UCSD-AML1 (cell line): ENCODE measurements around the gene RRAS.

Experiments
- DNase-seq: peaks from one replicate; lab custom pipeline; 2025; ENCODE audit not compliant: unreplicated experiment; lab: John Stamatoyannopoulos, UW

The RRAS gene

DNA sequence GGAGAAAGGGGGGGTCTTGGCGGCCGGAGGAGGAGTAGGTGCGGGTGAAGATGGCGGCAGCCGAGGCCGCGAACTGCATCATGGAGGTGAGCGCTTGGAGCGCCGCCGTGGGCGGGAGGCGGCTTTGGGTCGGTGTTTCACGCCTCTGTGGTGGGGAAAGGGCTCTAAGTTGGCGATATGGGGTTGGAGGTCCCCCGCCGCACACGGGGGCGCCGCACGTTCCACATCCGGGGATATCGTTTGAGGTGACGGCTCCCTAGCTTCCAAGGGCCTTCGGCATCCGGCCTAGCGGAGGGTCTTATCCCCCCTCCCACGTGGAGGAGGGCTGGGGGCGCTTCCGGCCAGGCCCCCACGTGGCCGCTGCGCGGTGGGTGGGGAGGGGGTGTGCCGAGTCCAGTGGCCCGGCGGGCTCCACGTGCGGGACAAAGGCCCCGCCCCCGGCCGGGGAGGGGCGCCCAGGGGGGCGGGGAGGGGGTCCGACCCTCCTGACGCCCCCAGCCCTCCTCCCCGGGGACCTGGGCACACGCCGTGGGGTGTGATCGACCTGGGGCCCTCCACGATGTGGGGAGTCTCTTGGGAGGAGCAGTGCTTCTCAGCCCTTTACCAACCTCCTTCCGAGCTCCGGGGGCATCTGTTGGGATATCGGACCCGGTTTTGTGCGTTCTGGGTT lies 37.4 kb upstream of the RRAS start, which contains the start of gene PRMT1:
Gene PRMT1 (plus strand): TSS at position 41 of the 670 bp plus-strand sequence. CDS start 10 bp downstream, at position 51.
- peak; percentile 66 for DNase-seq

DNA sequence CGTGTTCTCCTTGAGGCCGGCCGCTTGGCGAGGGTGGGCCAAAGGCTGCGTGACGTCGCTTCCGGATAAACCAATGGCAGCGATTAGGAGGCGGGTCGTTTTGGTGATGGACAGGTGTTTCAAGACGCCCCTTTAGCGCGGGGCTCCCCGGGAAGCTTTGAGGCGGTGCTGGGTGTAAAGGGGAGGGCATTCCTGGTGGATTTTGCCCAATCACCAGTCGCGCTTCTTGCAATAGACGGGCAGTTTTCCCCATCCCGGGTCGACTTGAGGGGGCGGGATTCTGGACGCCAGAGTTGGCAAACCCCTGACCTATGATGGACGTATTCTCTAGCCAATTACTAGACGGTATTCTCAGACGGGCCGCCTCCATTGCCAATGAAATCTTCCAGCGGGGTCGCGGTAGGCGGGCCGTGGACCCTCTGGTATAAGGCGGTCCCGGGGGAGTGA lies 36.9 kb upstream of the RRAS start:
- peak; percentile 100 for DNase-seq

DNA sequence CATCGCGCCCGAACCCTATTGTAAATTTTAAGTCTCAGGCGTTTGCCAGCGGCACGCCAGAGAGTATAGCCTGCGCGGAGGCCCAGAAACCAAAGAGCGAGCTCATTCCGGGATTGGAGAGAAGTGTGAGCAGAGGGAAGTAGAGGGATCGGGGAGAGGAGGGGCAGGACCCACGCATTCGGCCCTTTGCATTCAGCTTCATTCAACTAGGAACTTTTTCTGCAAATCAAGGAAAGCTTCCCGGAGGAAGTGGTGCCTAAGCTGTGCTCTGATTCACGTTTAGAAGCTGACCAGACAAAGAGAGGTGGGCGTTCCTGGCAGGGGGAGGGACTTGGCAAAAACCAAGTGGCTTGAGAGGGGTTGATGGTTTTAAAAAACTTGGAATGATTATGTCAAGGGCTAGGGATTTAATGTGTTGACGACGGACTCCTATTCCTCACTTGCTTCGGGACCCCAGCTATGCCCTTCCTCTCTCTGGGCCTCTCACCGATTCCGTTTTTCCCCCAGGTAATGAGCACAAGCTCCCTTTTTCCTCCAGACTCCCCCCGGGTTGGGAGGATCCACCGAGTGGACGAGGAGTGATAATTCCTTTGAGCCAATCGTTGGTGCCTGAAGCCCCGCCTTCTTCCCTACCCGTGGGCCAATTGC lies 36.3 kb upstream of the RRAS start:
- DNase-seq, result no peak

- peak; percentile 64 for DNase-seq
Observed at GRCh38 chr19:49672131-49672919, 32.4 kb upstream of the RRAS start.

GRCh38 chr19:49669516-49669915 lies 29.6 kb upstream of the RRAS start:
- DNase-seq, result no peak

GRCh38 chr19:49667473-49667872 lies 27.5 kb upstream of the RRAS start:
- no peak for DNase-seq

DNA sequence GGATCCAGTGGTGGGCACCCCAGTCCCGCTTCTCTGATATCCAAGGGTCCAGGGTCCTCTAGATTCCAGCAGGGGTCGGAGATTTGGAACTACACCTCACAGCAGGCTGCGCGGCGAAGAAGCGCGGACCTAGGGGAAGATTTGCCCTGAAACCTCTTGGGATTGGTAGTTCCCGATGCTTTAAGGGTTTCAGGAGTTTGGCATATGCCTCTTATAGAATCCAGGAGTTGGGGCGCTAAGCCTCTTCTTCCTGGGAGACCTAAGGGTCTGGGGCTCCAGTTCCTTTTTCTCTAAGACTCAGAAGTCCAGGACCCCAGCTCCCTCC lies 26.1 kb upstream of the RRAS start:
- no peak for DNase-seq

- DNase-seq, result peak; percentile 96
Observed at GRCh38 chr19:49665351-49666119, 25.6 kb upstream of the RRAS start, which contains the start of the genes BCL2L12 and IRF3. TSS of gene BCL2L12 (plus strand) at chr19:49665933. CDS start at chr19:49666693, 760 bp downstream. TSS of gene IRF3 (minus strand) at chr19:49665857. CDS start at chr19:49664838, 1,019 bp downstream.

DNA sequence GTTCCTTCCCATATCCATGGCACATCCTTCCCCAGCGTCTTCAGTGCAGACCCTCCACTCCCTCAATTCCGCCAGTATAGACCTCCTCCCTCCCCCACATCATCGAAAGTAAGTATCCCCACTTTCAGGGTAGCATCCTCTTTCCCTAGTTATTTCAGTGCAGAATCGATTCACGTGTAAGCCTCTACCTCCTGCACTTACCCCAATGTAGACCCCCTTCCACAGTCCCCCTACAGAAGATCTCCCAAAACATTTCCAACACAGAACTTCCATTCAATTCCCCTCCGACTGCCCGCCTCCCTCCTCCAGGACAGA lies 25.1 kb upstream of the RRAS start:
- DNase-seq, result no peak

GRCh38 chr19:49664171-49665035 lies 24.5 kb upstream of the RRAS start:
- peak; percentile 85 for DNase-seq

- DNase-seq, result no peak
Observed at GRCh38 chr19:49663224-49663623, 23.3 kb upstream of the RRAS start.

DNA sequence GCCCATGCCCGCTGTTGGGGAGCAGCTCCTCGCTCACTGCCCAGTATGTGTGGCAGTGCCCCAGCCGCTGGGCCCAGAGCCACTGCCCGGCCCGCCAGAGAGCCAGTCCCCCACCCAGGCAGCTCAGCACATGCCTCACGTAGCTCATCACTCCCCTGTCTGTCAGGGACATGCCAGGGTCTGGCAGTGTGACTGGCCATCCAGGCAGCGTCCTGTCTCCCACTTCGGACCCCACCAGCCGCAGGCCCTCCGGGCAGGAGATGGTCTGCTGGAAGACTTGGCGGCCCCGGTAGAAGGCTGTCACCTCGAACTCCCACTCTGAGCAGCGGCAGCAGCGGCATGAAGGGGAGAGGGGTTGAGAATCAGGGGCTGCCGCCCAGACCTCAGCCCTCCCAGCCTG lies 22.1 kb upstream of the RRAS start:
- no peak for DNase-seq

DNA sequence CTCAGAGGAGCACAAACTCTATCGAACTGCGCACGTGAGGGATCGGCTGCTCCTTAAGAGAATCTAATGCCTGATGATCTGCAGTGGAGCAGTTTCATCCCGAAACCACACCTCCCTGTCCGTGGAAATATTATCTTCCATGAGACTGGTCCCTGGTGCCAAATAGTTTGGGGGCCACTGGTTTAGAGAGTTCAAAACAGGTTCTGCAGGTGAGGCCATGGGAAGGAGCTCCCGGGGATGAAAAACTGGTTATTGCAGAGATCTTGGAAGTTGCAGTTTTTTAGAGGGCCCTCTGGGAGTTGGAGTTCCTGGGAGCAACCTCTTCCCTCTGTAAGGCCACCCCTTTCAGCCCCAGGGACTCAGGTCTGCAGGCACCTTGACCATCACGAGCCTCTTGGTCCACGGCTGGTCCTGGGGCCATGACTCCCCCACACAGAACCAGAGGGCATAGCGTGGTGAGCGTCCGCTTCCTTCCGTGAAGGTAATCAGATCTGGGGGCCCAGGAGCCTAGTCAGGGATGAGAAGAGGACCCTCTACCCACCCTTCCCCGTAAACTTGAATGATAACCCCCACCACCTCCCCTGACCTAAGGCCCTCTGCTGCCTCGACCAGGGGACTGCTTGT lies 20.5 kb upstream of the RRAS start:
- no peak for DNase-seq

DNA sequence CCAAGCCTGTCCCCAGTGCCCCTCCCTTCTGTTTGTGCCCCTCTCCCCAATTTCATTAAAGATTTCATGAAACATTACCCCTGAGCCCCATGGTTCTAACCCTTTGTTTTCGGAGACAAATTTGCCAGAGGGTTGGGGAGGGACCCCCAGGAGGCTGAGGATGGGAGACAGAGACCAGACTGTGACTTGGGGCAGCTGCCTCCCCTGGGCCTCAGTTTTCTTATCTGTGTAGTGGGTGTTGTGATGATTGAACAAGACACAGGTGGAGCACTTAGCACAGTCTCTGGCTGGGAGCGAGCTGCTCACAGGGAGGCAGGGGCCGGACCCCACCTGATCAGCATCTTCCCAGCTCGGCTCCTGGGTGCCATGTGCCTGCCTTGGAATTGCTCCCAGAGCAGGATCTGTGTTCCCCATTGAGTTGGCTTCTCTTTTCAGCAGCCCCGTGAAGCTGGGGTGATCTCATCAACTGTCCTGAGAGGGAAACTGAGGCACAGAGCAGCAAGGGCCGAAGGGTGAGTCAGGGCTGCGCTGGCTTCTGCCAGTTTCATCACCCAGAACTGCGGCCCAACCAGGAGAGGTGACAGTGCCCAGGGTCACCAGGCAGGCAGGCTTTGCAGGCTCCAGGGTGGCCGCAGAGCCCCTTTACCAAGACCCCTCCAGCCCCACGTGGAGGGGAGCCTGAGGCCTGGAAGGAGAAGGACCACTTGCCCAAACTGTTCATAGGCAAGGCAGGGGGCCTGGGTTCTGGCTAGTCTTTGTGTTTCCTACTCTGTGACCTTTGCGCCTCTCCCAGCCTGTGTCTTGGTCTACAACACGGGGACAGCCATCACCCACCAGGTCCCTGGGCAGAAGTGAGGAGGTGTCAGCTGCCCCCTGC lies 18.9 kb upstream of the RRAS start:
- DNase-seq, result no peak

GRCh38 chr19:49658139-49658517 lies 18.2 kb upstream of the RRAS start:
- no peak for DNase-seq

DNA sequence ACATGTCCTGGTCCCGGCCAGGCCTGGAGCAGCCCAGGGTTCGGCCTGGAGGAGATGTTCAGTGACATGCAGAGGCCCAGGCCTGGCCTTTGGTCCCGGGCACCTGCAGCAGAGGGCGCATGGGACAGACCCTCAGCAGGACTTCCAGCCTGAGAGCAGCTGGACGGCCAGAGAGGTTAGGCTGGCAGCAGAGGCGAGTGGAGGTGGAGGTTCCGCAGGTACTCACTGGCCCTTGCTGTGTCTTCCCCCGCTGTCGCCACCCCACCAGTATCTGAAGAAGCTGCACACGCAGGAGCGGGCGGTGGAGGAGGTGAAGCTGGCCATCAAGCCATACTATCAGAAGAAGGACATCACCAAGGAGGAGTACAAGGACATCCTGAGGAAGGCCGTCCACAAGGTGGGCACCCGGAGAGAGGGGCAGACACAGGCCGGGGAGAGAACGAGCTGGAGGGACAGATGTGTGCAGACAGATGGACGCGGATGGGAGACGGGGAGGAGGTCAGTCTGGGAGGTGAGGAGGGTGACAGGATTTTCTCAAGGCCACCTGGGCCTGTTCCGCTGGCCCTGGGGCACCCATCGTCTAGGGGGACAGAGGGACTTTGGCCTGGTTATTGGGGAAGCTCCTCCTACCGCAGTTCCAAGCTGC lies 17.7 kb upstream of the RRAS start:
- DNase-seq, result no peak

DNA sequence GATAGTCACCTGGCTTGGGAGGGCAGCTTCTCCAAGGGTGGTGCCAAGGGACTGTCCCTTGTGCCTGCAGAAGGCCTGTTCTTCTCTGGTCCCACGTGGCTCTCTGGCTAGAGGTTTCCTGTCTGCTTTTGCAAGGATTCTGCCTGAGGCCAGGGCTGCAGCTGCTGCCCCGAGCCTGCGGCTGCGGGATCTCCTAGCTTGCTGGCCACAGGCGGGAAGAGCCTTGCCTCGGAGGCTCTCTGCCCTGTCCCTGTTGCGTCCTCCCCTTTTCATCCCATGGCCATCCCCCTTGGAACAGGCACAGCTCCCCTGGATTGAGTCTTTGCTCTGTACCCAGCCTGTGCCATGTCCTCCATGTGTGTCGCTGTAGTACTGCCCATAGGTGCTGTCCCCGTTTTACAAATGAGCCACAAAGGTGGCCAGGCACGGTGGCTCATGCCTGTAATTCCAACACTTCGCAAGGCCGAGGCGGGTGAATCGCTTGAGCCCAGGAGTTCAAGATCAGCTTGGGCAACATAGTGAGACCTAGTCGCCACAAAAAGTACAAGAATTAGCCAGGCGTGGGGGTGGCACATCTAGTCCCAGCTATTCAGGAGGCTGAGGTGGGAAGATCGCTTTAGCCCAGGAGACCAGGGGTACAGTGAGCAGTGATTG lies 16.6 kb upstream of the RRAS start:
- no peak for DNase-seq
